Stimulated activated naive CD8-positive, alpha-beta T cell treated with anti-CD3 and anti-CD28 coated beads, Interleukin-15, amount 100 ng/mL, for 72 hours (primary cell): Measurements from ENCODE around the gene SRGAP2C.
"Not testable (repeated sequence)": the region's sequence is repeated elsewhere in the genome, so short reads cannot be mapped to it uniquely, and the experiment has no call there.

Experiments used
- ATAC-seq: fragments of 150-1000 bp; cut with Tn5 transposase; 2 replicates; pipeline ENCODE4 v1.10.0; 2021; ENCODE audit warnings: mild to moderate bottlenecking, moderate library complexity
- DNase-seq, 2 donors: peaks; one replicate each; pipeline ENCODE4 v3.0.0; 2021 to 2022
- H3K27ac Mint-ChIP-seq, 2 donors: one replicate each; pipeline ENCODE4 v1.8.0; 2022; ENCODE audit warnings: mild to moderate bottlenecking in 2 of 2, mixed read lengths in 2 of 2, moderate library complexity in 2 of 2
- H3K27me3 Mint-ChIP-seq: one replicate; pipeline ENCODE4 v1.8.0; 2022; ENCODE audit warnings: mixed read lengths
- H3K4me1 Mint-ChIP-seq: one replicate; pipeline ENCODE4 v1.8.0; 2022; ENCODE audit warnings: mild to moderate bottlenecking, mixed read lengths
- H3K4me3 Mint-ChIP-seq, 2 donors: one replicate each; pipeline ENCODE4 v1.8.0; 2022; ENCODE audit warnings: mild to moderate bottlenecking in 2 of 2, mixed read lengths in 2 of 2, moderate library complexity in 1 of 2
- H3K9me3 Mint-ChIP-seq, 2 donors: one replicate each; pipeline ENCODE4 v1.8.0; 2022; ENCODE audit warnings: mixed read lengths in 2 of 2

SRGAP2C gene

DNA sequence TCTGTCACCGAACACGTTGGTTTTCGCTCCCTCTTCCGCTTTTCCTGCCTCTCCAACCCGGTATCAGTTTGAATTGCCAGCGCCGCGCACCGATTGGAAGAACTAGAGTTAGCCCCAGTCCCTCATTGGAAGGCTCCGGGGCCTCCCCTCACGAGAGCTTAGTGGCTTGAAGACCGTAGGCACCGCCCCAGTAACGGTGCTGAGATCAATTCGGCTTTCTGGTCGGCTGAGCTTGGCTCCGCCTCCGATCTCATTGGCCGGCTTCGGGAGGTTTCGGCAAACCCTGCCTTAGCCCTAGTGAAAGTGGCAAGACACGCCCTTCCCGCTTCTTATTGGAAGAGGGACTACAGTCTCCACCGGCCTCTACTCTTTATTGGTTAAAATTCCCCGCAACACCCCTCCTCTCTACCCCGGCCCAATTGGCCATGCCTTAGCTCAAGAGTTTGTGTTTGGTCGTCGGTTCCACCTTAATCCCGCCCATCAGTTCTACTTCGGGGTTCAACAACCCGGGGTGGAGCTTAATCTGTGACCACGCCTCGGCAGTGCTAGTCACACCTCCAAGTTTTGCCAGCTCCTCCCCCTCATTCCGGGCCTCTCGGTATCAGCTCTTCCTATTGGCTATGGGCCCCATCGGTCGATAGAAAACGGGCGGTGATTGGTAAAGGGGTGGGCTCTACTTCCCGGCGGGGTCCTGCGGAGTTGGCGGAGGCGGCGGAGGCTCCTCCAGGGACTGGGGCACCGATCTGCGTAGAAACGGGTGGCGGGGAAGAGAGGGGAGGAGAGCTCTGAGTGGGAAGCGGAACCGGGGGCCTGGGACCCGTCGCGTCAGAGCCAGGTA is at the start of gene SRGAP2C, which contains the start of gene FAM72B:
SRGAP2C (plus strand) TSS at position 686 of the 838 bp plus-strand sequence. CDS start 2,472 bp downstream, outside the sequence.
FAM72B (minus strand) TSS at position 51 of the 838 bp plus-strand sequence. CDS start 851 bp downstream, outside the sequence.
- not testable (repeated sequence) for H3K4me1 Mint-ChIP-seq, H3K27me3 Mint-ChIP-seq, H3K9me3 Mint-ChIP-seq
- DNase-seq (peak; percentile 93 to 96), ATAC-seq (peak; percentile 90)
- peak within 1 kb of the TSS; percentile 94 to 96 for H3K27ac Mint-ChIP-seq
- peak within 1 kb of the TSS; percentile 89 to 90 for H3K4me3 Mint-ChIP-seq

DNA sequence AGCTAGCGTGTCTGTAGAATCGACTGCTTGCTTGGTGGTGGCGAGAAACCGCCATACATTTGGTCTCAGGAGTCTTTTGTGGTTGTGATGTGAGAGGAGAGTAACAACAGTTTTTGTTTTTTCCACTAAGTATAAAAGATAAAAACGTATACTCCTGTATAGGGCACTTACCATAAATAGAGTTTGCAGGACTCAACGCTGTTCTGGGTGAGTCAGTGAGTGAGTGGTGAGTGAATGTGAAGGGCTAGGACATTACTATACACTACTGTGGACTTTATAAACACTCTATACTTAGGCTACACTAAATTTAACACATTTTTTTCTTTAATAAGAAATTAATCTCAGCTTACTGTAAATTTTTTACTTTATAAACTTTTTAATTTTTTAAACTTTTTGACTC is 44.4 kb upstream of the SRGAP2C start:
- not testable (repeated sequence) for H3K27me3 Mint-ChIP-seq, ATAC-seq, H3K9me3 Mint-ChIP-seq, H3K4me3 Mint-ChIP-seq, DNase-seq, H3K27ac Mint-ChIP-seq, H3K4me1 Mint-ChIP-seq

DNA sequence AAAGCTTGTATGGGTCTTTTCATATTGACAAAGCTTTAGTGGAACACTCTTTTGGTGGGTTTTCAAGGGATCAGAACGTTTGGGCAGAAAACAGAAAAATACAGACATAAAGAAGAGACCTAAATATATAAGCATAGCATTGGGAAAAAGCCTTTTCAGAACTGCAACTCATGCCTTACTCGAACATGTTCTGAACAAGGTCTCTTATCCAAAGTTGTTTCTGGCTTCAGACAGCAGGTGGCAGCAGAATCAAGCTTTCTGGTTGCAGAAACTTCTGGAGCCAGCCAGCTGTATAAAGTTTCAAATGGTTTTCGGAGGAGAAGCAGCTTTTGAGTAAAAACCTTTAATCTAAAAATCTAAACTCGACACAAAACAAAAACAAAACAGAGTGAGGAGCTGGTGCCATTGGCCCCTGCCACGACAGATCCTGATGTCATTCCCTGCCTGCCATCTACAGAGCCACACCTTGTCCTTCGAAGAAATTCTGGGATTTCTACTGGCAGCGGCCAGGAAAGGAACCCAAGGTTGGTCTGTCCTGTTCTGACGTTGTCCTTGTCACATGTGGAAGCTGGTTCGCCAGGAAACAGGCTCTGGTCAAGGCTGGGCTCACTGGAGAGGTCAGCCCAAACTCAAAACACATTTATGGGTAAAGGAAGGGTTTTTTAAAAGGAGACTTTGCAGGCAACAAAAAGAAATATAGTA is 36.1 kb upstream of the SRGAP2C start:
- not testable (repeated sequence) for H3K4me1 Mint-ChIP-seq, H3K9me3 Mint-ChIP-seq, H3K27me3 Mint-ChIP-seq, H3K27ac Mint-ChIP-seq, DNase-seq, H3K4me3 Mint-ChIP-seq
- ATAC-seq: peak; percentile 49

- H3K4me3 Mint-ChIP-seq, H3K27ac Mint-ChIP-seq, ATAC-seq, H3K27me3 Mint-ChIP-seq, H3K9me3 Mint-ChIP-seq, H3K4me1 Mint-ChIP-seq, DNase-seq: not testable (repeated sequence)
Observed at GRCh38 chr1:121151294-121151693, 33.5 kb upstream of the SRGAP2C start.

- H3K9me3 Mint-ChIP-seq, H3K4me3 Mint-ChIP-seq, H3K27ac Mint-ChIP-seq, ATAC-seq, H3K27me3 Mint-ChIP-seq, DNase-seq, H3K4me1 Mint-ChIP-seq: not testable (repeated sequence)
Observed at GRCh38 chr1:121152788-121153187, 32.0 kb upstream of the SRGAP2C start.

GRCh38 chr1:121154811-121155210 is 30.0 kb upstream of the SRGAP2C start:
- DNase-seq, H3K4me1 Mint-ChIP-seq, H3K27ac Mint-ChIP-seq, H3K27me3 Mint-ChIP-seq, H3K4me3 Mint-ChIP-seq, H3K9me3 Mint-ChIP-seq, ATAC-seq: not testable (repeated sequence)

DNA sequence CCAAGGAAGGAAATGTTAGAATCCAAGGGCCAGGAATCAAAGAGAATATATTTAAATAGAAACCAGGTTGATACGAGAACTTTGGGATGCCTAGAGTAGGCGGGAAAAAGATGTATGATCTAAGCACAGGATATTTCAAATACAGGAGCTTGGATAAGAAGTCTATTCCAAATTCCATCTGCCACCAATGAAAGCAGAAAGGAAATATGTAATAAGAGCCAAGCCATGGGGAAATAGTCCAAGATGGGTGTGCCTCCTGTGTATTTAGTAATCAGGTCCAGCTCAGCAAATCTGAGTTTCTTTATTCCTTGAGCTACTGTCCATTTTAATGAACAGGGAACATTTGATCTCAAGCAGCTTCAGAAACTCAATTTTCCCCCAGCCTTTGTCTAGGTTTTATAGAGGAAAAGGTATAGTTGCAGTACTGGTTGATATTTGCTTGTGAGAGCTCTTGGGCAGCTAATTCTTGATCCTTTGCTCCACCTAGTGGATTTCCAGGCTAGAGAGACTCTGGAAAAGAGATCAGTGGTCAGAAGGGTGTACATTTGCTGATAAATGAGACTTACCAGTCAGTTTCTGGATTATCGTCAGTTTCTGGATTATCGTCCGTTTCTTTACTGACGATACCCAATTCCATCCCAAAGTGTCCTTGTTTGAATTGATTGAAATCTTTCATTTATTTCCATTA is 29.0 kb upstream of the SRGAP2C start:
- H3K4me3 Mint-ChIP-seq, DNase-seq, H3K9me3 Mint-ChIP-seq, H3K4me1 Mint-ChIP-seq, H3K27ac Mint-ChIP-seq, H3K27me3 Mint-ChIP-seq, ATAC-seq: not testable (repeated sequence)

- H3K4me3 Mint-ChIP-seq, ATAC-seq, H3K4me1 Mint-ChIP-seq, H3K27me3 Mint-ChIP-seq, DNase-seq, H3K27ac Mint-ChIP-seq, H3K9me3 Mint-ChIP-seq: not testable (repeated sequence)
Observed at GRCh38 chr1:121156958-121157603, 27.7 kb upstream of the SRGAP2C start.

DNA sequence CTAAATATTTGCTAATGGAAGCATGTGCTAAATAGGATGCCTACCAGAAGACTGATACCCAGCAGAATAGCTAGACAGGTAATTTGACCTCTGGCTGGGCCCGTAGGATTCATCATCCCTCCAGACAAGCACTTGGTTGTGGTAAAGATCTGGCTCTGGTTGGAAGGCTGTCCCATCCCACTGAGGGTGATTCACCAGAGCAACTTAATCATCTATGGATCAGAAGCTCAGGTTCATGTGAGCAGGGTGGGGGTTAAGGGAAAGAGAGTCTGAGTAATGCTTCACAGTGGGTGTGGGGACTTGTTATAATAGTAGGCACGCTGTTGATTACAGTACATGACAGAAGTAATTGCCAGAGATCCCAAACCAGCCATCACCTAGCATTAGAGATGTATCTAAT is 27.2 kb upstream of the SRGAP2C start:
- not testable (repeated sequence) for DNase-seq, H3K9me3 Mint-ChIP-seq, H3K4me1 Mint-ChIP-seq, H3K27me3 Mint-ChIP-seq, H3K4me3 Mint-ChIP-seq, H3K27ac Mint-ChIP-seq, ATAC-seq

GRCh38 chr1:121160118-121160517 is 24.7 kb upstream of the SRGAP2C start:
- not testable (repeated sequence) for H3K4me1 Mint-ChIP-seq, ATAC-seq, H3K27ac Mint-ChIP-seq, H3K4me3 Mint-ChIP-seq, H3K9me3 Mint-ChIP-seq, H3K27me3 Mint-ChIP-seq, DNase-seq

DNA sequence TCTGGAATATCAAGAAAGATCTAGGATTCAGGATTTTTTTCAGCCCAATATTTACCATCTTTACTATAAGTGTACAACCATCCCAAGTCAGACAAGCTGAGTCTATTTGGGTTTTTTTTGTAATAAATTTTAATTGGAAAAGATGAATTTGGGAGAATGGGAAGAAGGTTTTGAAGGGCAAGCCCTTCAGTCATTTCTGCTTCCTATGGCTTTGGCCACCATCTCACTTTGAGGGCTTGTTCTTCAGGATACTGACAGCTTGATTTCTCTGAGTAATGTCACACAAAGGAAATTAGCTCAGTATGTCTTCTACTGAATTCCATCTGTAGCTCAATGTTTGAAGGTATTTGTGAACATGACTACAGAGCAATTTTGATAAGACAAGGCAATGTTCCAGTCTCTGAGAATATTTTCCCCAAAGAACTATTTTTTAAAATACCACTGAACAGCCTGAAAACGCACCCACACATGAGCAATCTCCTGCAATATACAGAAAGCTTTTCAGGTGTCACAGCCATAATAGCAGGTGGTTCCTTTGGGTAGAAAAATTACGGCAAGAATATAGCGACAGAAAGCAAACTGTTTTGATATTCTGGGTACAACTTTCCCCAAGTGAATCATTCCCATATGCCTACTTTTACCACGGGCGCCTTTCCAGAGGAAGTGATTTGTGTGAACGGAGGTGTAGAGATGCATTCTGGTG is 23.4 kb upstream of the SRGAP2C start:
- H3K4me1 Mint-ChIP-seq, ATAC-seq: not testable (repeated sequence)

DNA sequence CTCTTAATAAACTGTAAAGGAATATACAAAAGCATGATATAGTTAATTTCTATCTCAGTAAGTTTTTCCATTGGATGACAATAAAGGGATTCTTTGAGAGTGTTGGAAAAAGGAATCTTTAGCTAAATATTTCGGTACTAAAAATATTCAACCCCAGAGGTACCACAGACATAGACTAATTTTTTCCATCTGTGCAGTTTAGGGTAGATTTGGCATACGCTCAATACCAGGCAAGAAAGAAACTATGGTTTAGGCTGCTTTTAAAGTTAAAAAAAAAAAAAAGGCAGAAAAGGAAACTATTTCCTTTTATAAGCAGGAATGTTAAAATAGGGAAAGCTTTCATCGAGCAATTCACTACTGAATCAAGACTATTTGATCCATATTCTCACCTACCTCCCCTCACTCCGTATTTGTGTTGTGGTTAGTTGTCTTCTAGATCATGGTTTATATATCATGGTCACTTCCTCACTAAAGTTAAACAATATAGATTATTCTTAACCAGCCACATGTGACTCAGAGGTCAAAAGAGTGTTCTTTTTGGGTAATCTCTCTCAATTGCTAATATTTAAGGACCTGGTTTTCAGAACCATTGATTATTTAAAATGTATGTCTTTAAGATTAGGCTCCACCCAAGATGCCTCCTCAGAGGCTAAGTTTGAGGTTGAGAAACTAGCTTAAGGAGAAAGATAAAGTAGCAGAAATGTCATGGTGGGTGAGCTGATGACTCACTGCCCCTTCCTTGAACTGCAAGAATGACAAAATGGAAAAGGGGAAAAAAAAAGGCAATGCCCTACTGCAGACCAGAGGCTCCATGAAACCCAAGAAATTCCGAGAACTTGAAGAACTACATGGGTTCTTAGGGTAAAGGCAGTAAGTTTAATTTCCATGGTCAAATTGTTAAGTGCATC is 20.7 kb upstream of the SRGAP2C start:
- not testable (repeated sequence) for H3K4me1 Mint-ChIP-seq, H3K27ac Mint-ChIP-seq, ATAC-seq, DNase-seq, H3K4me3 Mint-ChIP-seq, H3K9me3 Mint-ChIP-seq, H3K27me3 Mint-ChIP-seq

More for the DNA sequence above, 23.4 kb upstream of the SRGAP2C start:
- not testable (repeated sequence) for H3K27me3 Mint-ChIP-seq, H3K27ac Mint-ChIP-seq, H3K9me3 Mint-ChIP-seq, DNase-seq, H3K4me3 Mint-ChIP-seq

DNA sequence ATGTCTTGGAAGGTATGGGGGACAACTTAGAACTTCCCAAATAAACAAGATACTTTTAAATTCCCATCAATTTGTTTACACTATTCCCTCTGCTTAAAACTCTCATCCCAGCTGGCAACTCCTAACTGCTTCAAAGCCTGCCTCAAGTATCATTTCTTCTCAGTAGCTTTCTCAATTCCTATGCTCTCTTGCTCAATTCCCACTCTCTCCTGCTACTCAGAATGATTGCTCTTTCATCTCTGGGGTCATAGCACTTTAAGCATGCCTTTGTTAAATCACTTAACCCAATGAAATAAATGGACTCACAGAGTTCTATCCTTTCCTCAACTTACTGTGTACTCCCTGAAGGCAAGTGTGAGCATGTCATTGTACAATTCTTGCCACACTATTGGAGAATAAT is 19.5 kb upstream of the SRGAP2C start:
- H3K27me3 Mint-ChIP-seq, DNase-seq, H3K4me3 Mint-ChIP-seq, H3K9me3 Mint-ChIP-seq, H3K4me1 Mint-ChIP-seq, ATAC-seq: not testable (repeated sequence)
- H3K27ac Mint-ChIP-seq: peak overlapping the region in 1 of 2 donors; percentile 49

DNA sequence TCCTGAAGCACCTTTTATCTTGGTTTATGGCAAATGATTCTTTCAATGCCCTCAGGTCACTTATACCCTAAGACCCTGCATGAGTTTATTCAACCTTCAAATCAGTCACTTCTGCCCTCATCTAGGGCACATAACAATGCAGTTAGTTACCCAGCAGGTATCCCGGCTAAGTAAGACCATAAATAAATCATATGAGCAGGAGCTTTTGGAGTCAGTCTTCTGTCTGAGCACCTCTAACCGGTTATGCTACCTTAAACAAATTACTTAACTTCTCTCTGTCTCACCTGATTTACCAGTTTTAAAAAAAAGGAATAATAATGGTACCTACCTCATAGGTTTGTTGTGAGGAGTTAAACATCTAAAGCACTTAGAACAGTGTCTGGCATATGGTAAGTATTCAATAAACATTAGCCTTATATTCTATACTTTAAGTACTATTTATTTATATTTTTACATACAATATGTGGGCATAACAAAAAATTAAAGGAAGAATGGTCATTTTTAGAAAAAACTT is 17.5 kb upstream of the SRGAP2C start:
- H3K9me3 Mint-ChIP-seq, H3K27me3 Mint-ChIP-seq, H3K4me3 Mint-ChIP-seq, H3K27ac Mint-ChIP-seq, H3K4me1 Mint-ChIP-seq, DNase-seq, ATAC-seq: not testable (repeated sequence)
